H1 (cell line): Measurements from ENCODE around the gene GSG1L. TPM values are rescaled to one million over a fixed set of nuclear protein-coding genes. Genes with fewer than 3 reads are reported as not detected.

Experiments used
- ATF2 ChIP-seq: IDR thresholded peaks from 2 replicates; pipeline ENCODE4 v1.6.1; 2012; ENCODE audit warnings: low read length, inconsistent platforms
- GABPA ChIP-seq: IDR thresholded peaks from 2 replicates; pipeline ENCODE4 v1.6.1; 2011; ENCODE audit warnings: mild to moderate bottlenecking, low read length, moderate library complexity, borderline replicate concordance; ENCODE audit not compliant: insufficient read depth
- POLR2AphosphoS5 ChIP-seq: IDR thresholded peaks from 2 replicates; pipeline ENCODE4 v1.6.1; 2011; ENCODE audit warnings: low read depth, low read length
- SIN3A ChIP-seq, 2 experiments: IDR thresholded peaks in 1 of 2; conservative IDR thresholded peaks in 1 of 2; 2 replicates each; pipeline ENCODE4 v1.6.1; 2011 to 2012; ENCODE audit warnings: low read length in 2 of 2, improper control_type of control experiment in 1 of 2, low read depth in 1 of 2, mild to moderate bottlenecking in 1 of 2
- polyA plus RNA-seq, 7 experiments: library from polyadenylated mRNA; depleted of rRNA in 3 of 7; stranded (reverse) in 5 of 7; unstranded in 2 of 7; fragments of >200 nt in 5 of 7; fragments of 200-250 nt in 2 of 7; gene quantifications; 1 replicate in 5 of 7; 2 replicates in 1 of 7; 4 replicates in 1 of 7; pipeline versions ENCODE4 v1.2.1 to v1.2.3, GENCODE V29; 2011 to 2013; ENCODE audit warnings: missing spikeins in 2 of 7, mixed read lengths in 2 of 7
- total RNA-seq: library from RNA; stranded (reverse); fragmentation: NEBNext Ultra II Directional; extraction: Animal tissue kit (Norgen Biotek cat#: 25700); gene quantifications from 2 replicates; pipeline ENCODE4 v1.2.1, GENCODE V29; 2021
- TF ChIP-seq, protein P1 (sequence below): IDR thresholded peaks from 2 replicates; pipeline ENCODE4 v1.6.1; 2012; ENCODE audit warnings: inconsistent platforms

The GSG1L gene
- total and polyA plus RNA-seq, 2 of the 8 experiments (the other 6 are each of a cell fraction or from before 2014, with no cell fraction given): 0.71 to 1.1 TPM

DNA sequence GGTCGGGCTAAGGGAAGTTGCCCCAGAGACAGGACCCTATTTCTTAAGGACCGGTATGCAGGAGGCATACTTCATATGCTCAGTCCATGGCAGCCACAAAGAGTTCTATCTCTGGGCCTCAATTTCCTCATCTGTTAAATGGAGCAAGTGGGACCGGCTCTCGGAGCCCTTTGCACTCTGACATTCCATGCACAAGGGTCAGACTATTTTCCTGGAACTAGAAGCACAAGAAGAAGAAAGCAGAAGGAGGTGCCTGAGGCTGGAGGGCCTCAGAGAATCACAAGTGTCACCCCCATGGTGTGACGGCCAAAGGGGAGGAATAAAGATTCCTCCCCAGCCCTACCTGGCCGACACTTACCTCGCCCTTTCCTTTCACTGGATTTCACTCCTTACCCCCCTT lies 115.8 kb downstream of the GSG1L start (continued):
- TF ChIP-seq, protein P1, sequence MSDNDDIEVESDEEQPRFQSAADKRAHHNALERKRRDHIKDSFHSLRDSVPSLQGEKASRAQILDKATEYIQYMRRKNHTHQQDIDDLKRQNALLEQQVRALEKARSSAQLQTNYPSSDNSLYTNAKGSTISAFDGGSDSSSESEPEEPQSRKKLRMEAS: no peak
- TF ChIP-seq GABPA: no peak
- no peak for TF ChIP-seq SIN3A (conservative IDR thresholded peaks at IDR 0.05 in 1 of 2, IDR thresholded peaks at IDR 0.05 in 1 of 2; ENCODE audit: low read depth in 1 of 2, low read length in 2 of 2)
- no peak for TF ChIP-seq POLR2AphosphoS5
- TF ChIP-seq ATF2: no peak
